ENCODE results near the gene HDAC4. TPM values are rescaled to one million over a fixed set of nuclear protein-coding genes. Genes with fewer than 3 reads are reported as not detected.
"Not testable (repeated sequence)": the region's sequence is repeated elsewhere in the genome, so short reads cannot be mapped to it uniquely, and the experiment has no call there.

Gene HDAC4
- total RNA-seq, 1 donor from 2014 or later = 76.6 TPM

GRCh38 chr2:239179851-239180371, 220.9 kb downstream of the HDAC4 start:
- no peaks in the 10 kb centered on the region for H3K27me3 ChIP-seq
- peaks cover 0 to 9% of the 10 kb centered on the region in 2 donors for H3K36me3 ChIP-seq
- H3K4me3 ChIP-seq = no peak overlapping the region
- no peak overlapping the region for H3K27ac ChIP-seq
- intact Hi-C loops (cut with DNase I) = no loop called here
- TF ChIP-seq POLR2AphosphoS5 (IDR thresholded peaks at IDR 0.05; ENCODE audit: insufficient read depth in 1 of 2, low read depth in 1 of 2) (no peak), POLR2A (IDR thresholded peaks at IDR 0.05) (no peak)
- TF ChIP-seq, protein P1, sequence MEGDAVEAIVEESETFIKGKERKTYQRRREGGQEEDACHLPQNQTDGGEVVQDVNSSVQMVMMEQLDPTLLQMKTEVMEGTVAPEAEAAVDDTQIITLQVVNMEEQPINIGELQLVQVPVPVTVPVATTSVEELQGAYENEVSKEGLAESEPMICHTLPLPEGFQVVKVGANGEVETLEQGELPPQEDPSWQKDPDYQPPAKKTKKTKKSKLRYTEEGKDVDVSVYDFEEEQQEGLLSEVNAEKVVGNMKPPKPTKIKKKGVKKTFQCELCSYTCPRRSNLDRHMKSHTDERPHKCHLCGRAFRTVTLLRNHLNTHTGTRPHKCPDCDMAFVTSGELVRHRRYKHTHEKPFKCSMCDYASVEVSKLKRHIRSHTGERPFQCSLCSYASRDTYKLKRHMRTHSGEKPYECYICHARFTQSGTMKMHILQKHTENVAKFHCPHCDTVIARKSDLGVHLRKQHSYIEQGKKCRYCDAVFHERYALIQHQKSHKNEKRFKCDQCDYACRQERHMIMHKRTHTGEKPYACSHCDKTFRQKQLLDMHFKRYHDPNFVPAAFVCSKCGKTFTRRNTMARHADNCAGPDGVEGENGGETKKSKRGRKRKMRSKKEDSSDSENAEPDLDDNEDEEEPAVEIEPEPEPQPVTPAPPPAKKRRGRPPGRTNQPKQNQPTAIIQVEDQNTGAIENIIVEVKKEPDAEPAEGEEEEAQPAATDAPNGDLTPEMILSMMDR (IDR thresholded peaks at IDR 0.05) = no peak
- no peak for DNase-seq (ENCODE audit: extremely low spot score in 2 of 2)
- no peaks in the 10 kb centered on the region for H3K9me3 ChIP-seq
- H3K4me1 ChIP-seq = no peaks in the 10 kb centered on the region

GRCh38 chr2:239178954-239179353, 221.9 kb downstream of the HDAC4 start:
- intact Hi-C loops (cut with DNase I) = no loop called here
- peaks cover 0 to 17% of the 10 kb centered on the region in 2 donors for H3K36me3 ChIP-seq

GRCh38 chr2:239178484-239178883, 222.3 kb downstream of the HDAC4 start:
- no peak for DNase-seq (ENCODE audit: extremely low spot score in 2 of 2)
- intact Hi-C loops (cut with DNase I) = no loop called here
- Histone ChIP-seq H3K36me3 (peaks cover 0 to 17% of the 10 kb centered on the region in 2 donors), H3K4me3 (no peak overlapping the region), H3K9me3 (no peaks in the 10 kb centered on the region), H3K4me1 (no peaks in the 10 kb centered on the region), H3K27me3 (no peaks in the 10 kb centered on the region), H3K27ac (no peak overlapping the region)
- TF ChIP-seq POLR2A (IDR thresholded peaks at IDR 0.05) (no peak), POLR2AphosphoS5 (IDR thresholded peaks at IDR 0.05; ENCODE audit: insufficient read depth in 1 of 2, low read depth in 1 of 2) (no peak)
- TF ChIP-seq, protein P1 (IDR thresholded peaks at IDR 0.05) = no peak

More at GRCh38 chr2:239178954-239179353, 221.9 kb downstream of the HDAC4 start:
- Histone ChIP-seq H3K27me3 (no peaks in the 10 kb centered on the region), H3K4me3 (no peak overlapping the region), H3K27ac (no peak overlapping the region), H3K4me1 (no peaks in the 10 kb centered on the region), H3K9me3 (no peaks in the 10 kb centered on the region)
- DNase-seq (ENCODE audit: extremely low spot score in 2 of 2) = no peak
- TF ChIP-seq, protein P1 (IDR thresholded peaks at IDR 0.05) = no peak
- TF ChIP-seq POLR2AphosphoS5 (IDR thresholded peaks at IDR 0.05; ENCODE audit: insufficient read depth in 1 of 2, low read depth in 1 of 2) (no peak), POLR2A (IDR thresholded peaks at IDR 0.05) (no peak)

DNA sequence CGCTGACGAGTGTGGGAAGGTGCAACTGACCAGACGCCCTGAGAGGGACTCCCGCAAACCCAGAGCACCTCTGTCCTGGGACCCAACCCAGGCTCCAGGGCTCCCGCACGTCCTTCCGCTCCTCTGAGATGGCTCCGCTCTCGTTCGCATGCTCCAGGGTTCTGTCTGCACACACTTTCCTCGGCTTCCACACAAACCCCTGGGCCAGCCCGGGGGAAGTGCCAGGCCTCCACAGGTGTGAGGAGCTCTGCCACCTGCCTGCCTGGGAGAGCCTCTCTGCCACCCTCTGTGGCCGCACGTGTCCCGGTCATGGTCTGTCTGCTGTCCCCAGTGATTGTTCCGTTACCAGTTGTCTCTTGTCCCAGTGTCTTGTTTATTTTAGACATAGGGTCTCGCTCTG, 222.9 kb downstream of the HDAC4 start:
- intact Hi-C loops (cut with DNase I) = no loop called here
- Histone ChIP-seq H3K36me3 (peaks cover 0 to 17% of the 10 kb centered on the region in 2 donors), H3K27ac (no peak overlapping the region)

GRCh38 chr2:239177325-239177724, 223.5 kb downstream of the HDAC4 start:
- no peak for TF ChIP-seq POLR2AphosphoS5 (IDR thresholded peaks at IDR 0.05; ENCODE audit: insufficient read depth in 1 of 2, low read depth in 1 of 2)
- no peak for TF ChIP-seq POLR2A (IDR thresholded peaks at IDR 0.05)
- TF ChIP-seq, protein P1 (IDR thresholded peaks at IDR 0.05) = no peak
- H3K9me3 ChIP-seq = peaks cover 6% of the 10 kb centered on the region
- peaks cover 0 to 17% of the 10 kb centered on the region in 2 donors for H3K36me3 ChIP-seq
- no peak overlapping the region for H3K4me3 ChIP-seq
- H3K27me3 ChIP-seq = no peaks in the 10 kb centered on the region
- H3K27ac ChIP-seq = no peak overlapping the region
- H3K4me1 ChIP-seq = no peaks in the 10 kb centered on the region
- intact Hi-C loops (cut with DNase I) = no loop called here
- no peak for DNase-seq (ENCODE audit: extremely low spot score in 2 of 2)

More for the DNA sequence above, 222.9 kb downstream of the HDAC4 start:
- no peak for TF ChIP-seq POLR2A (IDR thresholded peaks at IDR 0.05)
- no peak for TF ChIP-seq POLR2AphosphoS5 (IDR thresholded peaks at IDR 0.05; ENCODE audit: insufficient read depth in 1 of 2, low read depth in 1 of 2)
- TF ChIP-seq, protein P1 (IDR thresholded peaks at IDR 0.05) = no peak
- no peaks in the 10 kb centered on the region for H3K27me3 ChIP-seq
- peaks cover under 1% of the 10 kb centered on the region for H3K9me3 ChIP-seq
- DNase-seq (ENCODE audit: extremely low spot score in 2 of 2) = no peak
- H3K4me1 ChIP-seq = no peaks in the 10 kb centered on the region
- no peak overlapping the region for H3K4me3 ChIP-seq

DNA sequence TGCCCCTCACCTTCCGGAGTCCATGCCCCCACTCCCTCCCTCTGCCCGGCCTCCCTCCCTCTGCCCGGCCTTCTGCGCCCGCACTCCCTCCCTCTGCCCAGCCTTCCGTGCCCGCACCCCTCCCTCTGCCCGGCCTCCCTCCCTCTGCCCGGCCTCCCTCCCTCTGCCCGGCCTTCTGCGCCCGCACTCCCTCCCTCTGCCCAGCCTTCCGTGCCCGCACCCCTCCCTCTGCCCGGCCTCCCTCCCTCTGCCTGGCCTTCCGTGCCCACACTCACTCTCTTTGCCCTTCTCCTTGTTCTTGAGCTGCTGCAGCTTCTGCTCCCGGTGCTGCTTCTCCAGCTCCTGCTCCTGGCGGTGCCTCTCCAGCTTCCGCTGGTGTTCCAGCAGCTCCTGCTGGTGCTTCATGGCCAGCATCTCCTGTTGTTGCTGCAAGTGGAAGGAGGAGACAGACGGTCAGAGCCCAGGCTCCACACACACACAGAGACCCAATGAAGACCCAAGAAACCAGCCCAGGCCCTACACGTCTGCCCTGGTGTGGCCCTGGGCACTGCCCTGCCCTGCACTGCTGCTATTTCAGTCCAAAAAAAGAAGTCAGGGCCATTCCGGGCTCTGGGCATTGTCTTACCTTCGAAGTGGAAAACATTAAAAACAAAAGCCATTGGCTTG, 224.5 kb downstream of the HDAC4 start:
- intact Hi-C loops (cut with DNase I); H3K27ac ChIP-seq; H3K27me3 ChIP-seq; H3K4me3 ChIP-seq; H3K4me1 ChIP-seq; DNase-seq (ENCODE audit: extremely low spot score in 2 of 2): not testable (repeated sequence)
- peaks cover 12% of the 10 kb centered on the region for H3K9me3 ChIP-seq
- peaks cover 0 to 17% of the 10 kb centered on the region in 2 donors for H3K36me3 ChIP-seq
